GM12878 (cell line): Measurements from ENCODE around the gene FAM3B. TPM values are rescaled to one million over a fixed set of nuclear protein-coding genes. Genes with fewer than 3 reads are reported as not detected.

Source experiments
- ATAC-seq: fragments of 200-7000 bp; cut with Tn5 transposase; 3 replicates; pipeline ENCODE4 v1.9.1; 2020; ENCODE audit warnings: mild to moderate bottlenecking, moderate library complexity
- BruUV-seq: library from RNA; stranded (reverse); fragments of 400-500 nt; replicated peaks from 2 replicates; lab custom pipeline; 2021; lab: Mats Ljungman, UMichigan
- CTCF ChIA-PET: fragments of 300-600 bp; sonication (Branson Sonifier 250); formaldehyde crosslinking; extraction: SDS; loops from one replicate; lab custom pipeline; 2021; ENCODE audit warnings: inconsistent platforms; lab: Yijun Ruan, JAX
- POLR2A ChIA-PET: fragments of 350-600 bp; formaldehyde crosslinking; extraction: SDS; loops from one replicate; lab custom pipeline; 2021; ENCODE audit warnings: inconsistent platforms; lab: Charles Lee
- RAD21 ChIA-PET: fragments of 300-600 bp; sonication (Branson Sonifier 250); formaldehyde crosslinking; loops from one replicate; lab custom pipeline; 2023; ENCODE audit warnings: antibody characterized with exemption; ENCODE audit not compliant: unreplicated experiment; lab: Charles Lee
- SMC1A ChIA-PET: fragments of 300-600 bp; sonication (Branson Sonifier 250); formaldehyde crosslinking; loops from one replicate; lab custom pipeline; 2023; ENCODE audit not compliant: unreplicated experiment, uncharacterized antibody; lab: Charles Lee
- DNase-seq: peaks from one replicate; pipeline ENCODE4 v3.0.0-alpha.2; 2011; ENCODE audit warnings: low read depth, low spot score
- FAIRE-seq: peaks from 3 replicates; lab custom pipeline; 2011; peaks lifted over from hg19 to GRCh38; lab: Jason Lieb, UNC
- H2AFZ ChIP-seq: 2 replicates; pipeline ENCODE4 v1.6.0; 2011; ENCODE audit warnings: low read depth, low read length, control low read depth; ENCODE audit not compliant: control insufficient read depth
- H3K27ac ChIP-seq: 2 replicates; pipeline ENCODE4 v1.5.1; 2011; ENCODE audit warnings: control low read depth; ENCODE audit not compliant: control insufficient read depth, insufficient read depth
- H3K27me3 ChIP-seq, 2 experiments: replicated peaks in 1 of 2; 2 replicates each; pipeline versions ENCODE4 v1.6.0 to v1.6.1; 2011; ENCODE audit warnings: low read length in 1 of 2; ENCODE audit not compliant: control insufficient read depth in 2 of 2, insufficient read depth in 2 of 2
- H3K36me3 ChIP-seq, 2 experiments: 2 replicates each; pipeline ENCODE4 v1.5.1; 2011; ENCODE audit warnings: low read length in 1 of 2; ENCODE audit not compliant: control insufficient read depth in 2 of 2, insufficient read depth in 2 of 2
- H3K4me1 ChIP-seq: 2 replicates; pipeline ENCODE4 v1.6.1; 2011; ENCODE audit warnings: mild to moderate bottlenecking, low read length, moderate library complexity, mixed read lengths; ENCODE audit not compliant: control insufficient read depth, insufficient read depth
- H3K4me2 ChIP-seq: 2 replicates; pipeline ENCODE4 v1.6.0; 2011; ENCODE audit warnings: control low read depth; ENCODE audit not compliant: control insufficient read depth, insufficient read depth
- H3K4me3 ChIP-seq: fragments of 200-600 bp; sonication (generic); 2 replicates; pipeline ENCODE4 v1.5.1; 2016
- H3K79me2 ChIP-seq: 2 replicates; pipeline ENCODE4 v1.6.0; 2011; ENCODE audit warnings: low read length; ENCODE audit not compliant: control insufficient read depth, insufficient read depth
- H3K9ac ChIP-seq: 2 replicates; pipeline ENCODE4 v1.8.0; 2011; ENCODE audit warnings: low read length, control low read depth, mixed read lengths; ENCODE audit not compliant: control insufficient read depth, insufficient read depth
- H3K9me3 ChIP-seq: replicated peaks from 3 replicates; pipeline ENCODE4 v1.5.1; 2011; ENCODE audit warnings: mild to moderate bottlenecking, low read length; ENCODE audit not compliant: control insufficient read depth, insufficient read depth
- H4K20me1 ChIP-seq: 2 replicates; pipeline ENCODE4 v1.6.0; 2011; ENCODE audit not compliant: control insufficient read depth, insufficient read depth
- ASH2L ChIP-seq: fragments of 300-600, 200-600 bp; sonication (generic); IDR thresholded peaks from 2 replicates; pipeline ENCODE4 v1.6.1; 2017; ENCODE audit warnings: low read depth, mild to moderate bottlenecking, borderline replicate concordance
- ATF7 ChIP-seq: fragments of 450-650 bp; IDR thresholded peaks from 2 replicates; pipeline ENCODE4 v1.6.1; 2016; ENCODE audit warnings: low read depth, mild to moderate bottlenecking
- BACH1 ChIP-seq: fragments of 450-650 bp; IDR thresholded peaks from 2 replicates; pipeline ENCODE4 v1.6.1; 2017; ENCODE audit warnings: mild to moderate bottlenecking, borderline replicate concordance
- CEBPB ChIP-seq, 2 experiments: fragments of 150-350 bp in 1 of 2; IDR thresholded peaks; 2 replicates each; pipeline ENCODE4 v1.6.1; 2012 to 2014; ENCODE audit warnings: low read depth in 2 of 2, low read length in 2 of 2, borderline replicate concordance in 1 of 2, inconsistent platforms in 1 of 2
- IKZF2 ChIP-seq, 2 experiments: fragments of 450-650 bp; IDR thresholded peaks; 2 replicates each; pipeline ENCODE4 v1.6.1; 2017; ENCODE audit warnings: mild to moderate bottlenecking in 2 of 2, moderate library complexity in 2 of 2
- MAX ChIP-seq: IDR thresholded peaks from 2 replicates; pipeline ENCODE4 v1.6.1; 2012; ENCODE audit warnings: low read depth, low read length, improper control_type of control experiment
- MTA3 ChIP-seq: IDR thresholded peaks from 2 replicates; pipeline ENCODE4 v1.6.1; 2012; ENCODE audit warnings: low read length, inconsistent platforms, borderline replicate concordance
- NFIC ChIP-seq: IDR thresholded peaks from 2 replicates; pipeline ENCODE4 v1.6.1; 2012; ENCODE audit warnings: low read depth, mild to moderate bottlenecking, inconsistent platforms, low read length, moderate library complexity
- PAX8 ChIP-seq: fragments of 450-650 bp; IDR thresholded peaks from 2 replicates; pipeline ENCODE4 v1.6.1; 2017; ENCODE audit warnings: mild to moderate bottlenecking, moderate library complexity
- POLR2A ChIP-seq: IDR thresholded peaks from 2 replicates; pipeline ENCODE4 v1.6.1; 2011; ENCODE audit warnings: low read depth, mild to moderate bottlenecking, low read length
- RELB ChIP-seq: fragments of 450-650 bp; IDR thresholded peaks from 2 replicates; pipeline ENCODE4 v1.6.1; 2017; ENCODE audit warnings: low read depth, mild to moderate bottlenecking, moderate library complexity
- SIN3A ChIP-seq: IDR thresholded peaks from 2 replicates; pipeline ENCODE4 v1.6.1; 2012; ENCODE audit warnings: low read depth, low read length, improper control_type of control experiment
- STAT3 ChIP-seq: IDR thresholded peaks from 2 replicates; pipeline ENCODE4 v1.6.1; 2011; ENCODE audit warnings: low read depth, low read length, improper control_type of control experiment
- ZNF24 ChIP-seq: fragments of 450-650 bp; IDR thresholded peaks from 2 replicates; pipeline ENCODE4 v1.6.1; 2017; ENCODE audit warnings: antibody characterized with exemption, mild to moderate bottlenecking
- ZNF622 ChIP-seq: fragments of 450-650 bp; IDR thresholded peaks from 2 replicates; pipeline ENCODE4 v1.6.1; 2017; ENCODE audit warnings: mild to moderate bottlenecking, inconsistent platforms
- WGBS: methylation state at CpG from one replicate; pipeline ENCODE4 v1.1.6; 2016; ENCODE audit warnings: low lambda C conversion rate; ENCODE audit not compliant: insufficient replicate concordance, insufficient coverage; ENCODE audit errors: missing lambda C conversion rate; 5-methylcytosine and 5-hydroxymethylcytosine counted together
- in situ Hi-C: fragments of 300-500 bp; cut with MboI; formaldehyde crosslinking; loops from 9 replicates; pipeline ENCODE4 v1.14.3; 2018; ENCODE audit warnings: mixed read lengths
- intact Hi-C: fragments of 100-400 bp; cut with micrococcal nuclease; formaldehyde crosslinking; loops from one replicate; pipeline ENCODE4 v1.14.2; 2022; ENCODE audit not compliant: unreplicated experiment
- polyA plus RNA-seq, 11 experiments: library from polyadenylated mRNA; depleted of rRNA in 4 of 11; unstranded in 6 of 11; stranded (reverse) in 5 of 11; fragments of >200 nt; fragmentation: Nextera tagmentation in 4 of 11; fragmentation: Illumina TruSeq in 1 of 11; extraction: Ambion mirVana in 4 of 11; extraction: Trizol in 1 of 11; gene quantifications; 1 replicate in 1 of 11; 2 replicates in 10 of 11; pipeline versions ENCODE4 v1.2.1 to v1.2.3, GENCODE V29; 2011 to 2016; ENCODE audit warnings: inconsistent platforms in 2 of 11, missing spikeins in 2 of 11, low read depth in 1 of 11
- total RNA-seq, 4 experiments: library from RNA; depleted of rRNA in 3 of 4; stranded (reverse); fragments of >200 nt in 3 of 4; fragmentation: Illumina TruSeq in 1 of 4; extraction: Trizol in 1 of 4; gene quantifications; 2 replicates each; pipeline versions ENCODE4 v1.2.1 to v1.2.3, GENCODE V29; 2013 to 2021
- TF ChIP-seq, protein P1 (sequence below): IDR thresholded peaks from 2 replicates; pipeline ENCODE4 v1.6.1; 2011; ENCODE audit warnings: borderline replicate concordance, low read depth, mild to moderate bottlenecking, moderate library complexity, mixed read lengths, low read length; ENCODE audit not compliant: insufficient read depth; ENCODE audit errors: extremely low read length

The FAM3B gene
- total and polyA plus RNA-seq, 10 of the 15 experiments (the other 5 are each of a cell fraction or from before 2014, with no cell fraction given), result 0.12 TPM; not detected in 9

- no peak for FAIRE-seq
- BruUV-seq, result no TSS peak
- ChIA-PET RAD21 (interaction anchor here (2.2 kb wide), 1 partner anchor 35 kb away, joined by 13 read pairs; no protein-coding TSS in a partner anchor), CTCF (interaction anchor here (1.6 to 3.7 kb wide), 2 partner anchors 13 to 35 kb away, joined by 4 to 15 read pairs; no protein-coding TSS in a partner anchor), SMC1A (interaction anchor here (0.6 to 1.3 kb wide), 3 partner anchors 9 to 100 kb away, joined by 3 to 4 read pairs (median 3); no protein-coding TSS in a partner anchor), POLR2A (no interaction called here)
- H3K27ac ChIP-seq, result no peak overlapping the region
- no peak for DNase-seq
- H4K20me1 ChIP-seq, result no peaks in the 10 kb centered on the region; the same call in 1 of the 2 replicates
- no peak for ATAC-seq
- TF ChIP-seq MTA3, result no peak
- peaks cover 0 to 2% of the 10 kb centered on the region in 2 experiments; a peak in 2 of 4 replicates for H3K27me3 ChIP-seq
- H3K4me2 ChIP-seq, result no peak overlapping the region
- intact Hi-C loops (no loop called here), in situ Hi-C loops (no loop called here)
- H3K79me2 ChIP-seq, result no peaks in the 10 kb centered on the region
- no peaks in the 10 kb centered on the region for H3K4me1 ChIP-seq
- no peak overlapping the region for H2AFZ ChIP-seq
- H3K9ac ChIP-seq, result no peak overlapping the region
- no peak overlapping the region for H3K4me3 ChIP-seq
- H3K9me3 ChIP-seq, result no peaks in the 10 kb centered on the region
- WGBS, result 60% methylated on average over 9 of the region's 9 CpGs
- no peaks in the 10 kb centered on the region for H3K36me3 ChIP-seq
Measured at GRCh38 chr21:41318218-41318617, 1.6 kb downstream of the FAM3B start.

- intact Hi-C loops, result no loop called here
- RAD21 ChIA-PET, result interaction anchor here (2.2 kb wide), 1 partner anchor 36 kb away, joined by 13 read pairs; no protein-coding TSS in a partner anchor
- CTCF ChIA-PET, result interaction anchor here (1.6 to 3.7 kb wide), 2 partner anchors 12 to 36 kb away, joined by 4 to 15 read pairs; no protein-coding TSS in a partner anchor
- 57% methylated on average over 7 of the region's 7 CpGs for WGBS
- no peaks in the 10 kb centered on the region; the same call in 1 of the 2 replicates for H4K20me1 ChIP-seq
- no peak overlapping the region for H3K27ac ChIP-seq
- POLR2A ChIA-PET, result no interaction called here
- no peaks in the 10 kb centered on the region for H3K4me1 ChIP-seq
- H3K79me2 ChIP-seq, result no peaks in the 10 kb centered on the region
- in situ Hi-C loops, result no loop called here
- H3K4me2 ChIP-seq, result no peak overlapping the region
- no TSS peak for BruUV-seq
- no peak overlapping the region for H3K4me3 ChIP-seq
- H2AFZ ChIP-seq, result no peak overlapping the region
- FAIRE-seq (no peak), ATAC-seq (no peak), DNase-seq (no peak)
- H3K27me3 ChIP-seq, result peaks cover 0 to 2% of the 10 kb centered on the region in 2 experiments; a peak in 2 of 4 replicates
- H3K9ac ChIP-seq, result no peak overlapping the region
- no peaks in the 10 kb centered on the region for H3K9me3 ChIP-seq
- H3K36me3 ChIP-seq, result no peaks in the 10 kb centered on the region
- SMC1A ChIA-PET, result interaction anchor here (1.3 kb wide), 1 partner anchor 92 kb away, joined by 3 read pairs; no protein-coding TSS in a partner anchor
- TF ChIP-seq SIN3A (no peak), IKZF2 (IDR thresholded peaks at IDR 0.05) (no peak), ASH2L (no peak), BACH1 (no peak), STAT3 (no peak), PAX8 (no peak), POLR2A (no peak), ATF7 (no peak), MAX (no peak), NFIC (no peak), ZNF24 (no peak), RELB (no peak), CEBPB (IDR thresholded peaks at IDR 0.05; ENCODE audit: borderline replicate concordance in 1 of 2, low read depth in 2 of 2, low read length in 2 of 2) (no peak), ZNF622 (no peak)
- TF ChIP-seq, protein P1, sequence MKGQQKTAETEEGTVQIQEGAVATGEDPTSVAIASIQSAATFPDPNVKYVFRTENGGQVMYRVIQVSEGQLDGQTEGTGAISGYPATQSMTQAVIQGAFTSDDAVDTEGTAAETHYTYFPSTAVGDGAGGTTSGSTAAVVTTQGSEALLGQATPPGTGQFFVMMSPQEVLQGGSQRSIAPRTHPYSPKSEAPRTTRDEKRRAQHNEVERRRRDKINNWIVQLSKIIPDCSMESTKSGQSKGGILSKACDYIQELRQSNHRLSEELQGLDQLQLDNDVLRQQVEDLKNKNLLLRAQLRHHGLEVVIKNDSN, result no peak
Measured at GRCh38 chr21:41319273-41319672, 2.7 kb downstream of the FAM3B start.
